Hepatocyte (in vitro differentiated cells): ENCODE results near the gene AK5. TPM values are rescaled to one million over a fixed set of nuclear protein-coding genes. Genes with fewer than 3 reads are reported as not detected.

Experiments
- DNase-seq: peaks from one replicate; pipeline ENCODE4 v3.0.0-alpha.2; 2016; ENCODE audit warnings: low spot score
- H2AFZ ChIP-seq: fragments of 200-600 bp; sonication (generic); 2 replicates; pipeline ENCODE4 v1.6.0; 2016; ENCODE audit warnings: antibody characterized with exemption, mild to moderate bottlenecking
- H3K27ac ChIP-seq: fragments of 200-600 bp; sonication (generic); 2 replicates; pipeline ENCODE4 v1.5.1; 2016; ENCODE audit warnings: mild to moderate bottlenecking
- H3K27me3 ChIP-seq: fragments of 200-600 bp; sonication (generic); 2 replicates; pipeline ENCODE4 v1.6.1; 2016
- H3K36me3 ChIP-seq: fragments of 200-600 bp; sonication (generic); replicated peaks from 2 replicates; pipeline ENCODE4 v1.5.1; 2016; ENCODE audit warnings: low read depth; ENCODE audit not compliant: insufficient read depth
- H3K4me1 ChIP-seq: fragments of 200-600 bp; sonication (generic); 2 replicates; pipeline ENCODE4 v1.5.1; 2016; ENCODE audit warnings: mild to moderate bottlenecking, moderate library complexity; ENCODE audit not compliant: insufficient read depth
- H3K4me2 ChIP-seq: fragments of 200-600 bp; sonication (generic); 2 replicates; pipeline ENCODE4 v1.6.0; 2016
- H3K4me3 ChIP-seq: fragments of 200-600 bp; sonication (generic); 2 replicates; pipeline ENCODE4 v1.5.1; 2016; ENCODE audit warnings: mild to moderate bottlenecking
- H3K79me2 ChIP-seq: fragments of 200-600 bp; sonication (generic); 2 replicates; pipeline ENCODE4 v1.6.0; 2017; ENCODE audit warnings: mild to moderate bottlenecking
- H3K9me2 ChIP-seq: fragments of 200-600 bp; sonication (generic); replicated peaks from 2 replicates; pipeline ENCODE4 v1.6.0; 2017; ENCODE audit warnings: mild to moderate bottlenecking; ENCODE audit not compliant: insufficient read depth
- H3K9me3 ChIP-seq: fragments of 200-600 bp; sonication (generic); 2 replicates; pipeline ENCODE4 v1.5.1; 2016; ENCODE audit warnings: low read depth, mild to moderate bottlenecking
- H4K20me1 ChIP-seq: fragments of 200-600 bp; sonication (generic); 2 replicates; pipeline ENCODE4 v1.6.0; 2016; ENCODE audit warnings: mild to moderate bottlenecking; ENCODE audit not compliant: insufficient read depth, poor library complexity, severe bottlenecking
- CTCF ChIP-seq: fragments of 200-600 bp; sonication (generic); IDR thresholded peaks from 2 replicates; pipeline ENCODE4 v1.5.1; 2016; ENCODE audit warnings: antibody characterized with exemption, mild to moderate bottlenecking; ENCODE audit not compliant: poor library complexity
- EZH2 ChIP-seq: fragments of 200-600 bp; sonication (generic); IDR thresholded peaks from 2 replicates; pipeline ENCODE4 v1.6.1; 2016; ENCODE audit warnings: antibody characterized with exemption, mild to moderate bottlenecking, borderline replicate concordance
- EZH2phosphoT487 ChIP-seq: fragments of 200-600 bp; sonication (generic); IDR thresholded peaks from one replicate; pipeline ENCODE4 v1.6.1; 2018; ENCODE audit warnings: antibody characterized with exemption, mild to moderate bottlenecking, low read depth, moderate library complexity; ENCODE audit not compliant: unreplicated experiment, severe bottlenecking
- WGBS: methylation state at CpG from one replicate; pipeline ENCODE4 v1.1.6; 2016; ENCODE audit warnings: low lambda C conversion rate; ENCODE audit errors: missing lambda C conversion rate; 5-methylcytosine and 5-hydroxymethylcytosine counted together
- polyA plus RNA-seq: library from polyadenylated mRNA; unstranded; fragments of >200 nt; fragmentation: Nextera tagmentation; extraction: Ambion mirVana; gene quantifications from 2 replicates; pipeline ENCODE4 v1.2.1, GENCODE V29; 2016
- total RNA-seq: library from RNA; depleted of rRNA; stranded (reverse); fragments of >200 nt; gene quantifications from 2 replicates; pipeline ENCODE4 v1.2.3, GENCODE V29; 2014

Gene AK5
- total and polyA plus RNA-seq, 2 experiments from 2014 or later = 0.05 TPM; not detected in 1

DNA sequence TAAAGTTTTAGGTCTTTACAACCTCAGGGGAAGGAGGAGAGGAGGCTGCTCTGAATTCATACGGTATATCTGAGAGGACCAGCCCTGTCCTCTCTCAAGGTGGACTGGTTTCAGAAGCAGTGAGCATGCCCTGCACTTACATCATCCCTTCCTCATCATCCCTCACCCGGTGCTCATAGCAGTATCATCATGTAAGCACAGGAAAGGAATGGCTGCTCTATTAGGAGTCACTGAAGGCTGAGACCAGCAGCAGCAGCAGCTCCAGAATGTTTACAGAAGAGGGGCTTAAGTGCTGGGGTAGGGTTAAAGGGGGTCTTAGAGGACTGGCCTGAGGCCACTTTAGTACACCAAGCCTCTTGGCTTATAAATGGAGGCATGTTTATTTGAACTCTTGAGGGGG, 185.9 kb downstream of the AK5 start:
- no peaks in the 10 kb centered on the region for H4K20me1 ChIP-seq
- no peaks in the 10 kb centered on the region for H3K36me3 ChIP-seq
- no peak overlapping the region for H3K4me3 ChIP-seq
- no peaks in the 10 kb centered on the region for H3K79me2 ChIP-seq
- DNase-seq = no peak
- H3K9me2 ChIP-seq = no peaks in the 10 kb centered on the region
- TF ChIP-seq CTCF (no peak), EZH2 (no peak), EZH2phosphoT487 (no peak)
- WGBS = 55% methylated on average over 2 of the region's 2 CpGs
- H3K4me2 ChIP-seq = no peak overlapping the region
- H2AFZ ChIP-seq = no peak overlapping the region
- H3K27me3 ChIP-seq = no peaks in the 10 kb centered on the region
- H3K9me3 ChIP-seq = no peaks in the 10 kb centered on the region
- peaks cover 10% of the 10 kb centered on the region for H3K4me1 ChIP-seq
- H3K27ac ChIP-seq = peak overlapping the region; percentile 10

GRCh38 chr1:77468257-77468948, 186.6 kb downstream of the AK5 start:
- no peaks in the 10 kb centered on the region for H3K79me2 ChIP-seq
- H3K27ac ChIP-seq = peak overlapping the region; percentile 10
- H3K27me3 ChIP-seq = no peaks in the 10 kb centered on the region
- DNase-seq = no peak
- H4K20me1 ChIP-seq = no peaks in the 10 kb centered on the region
- H3K36me3 ChIP-seq = no peaks in the 10 kb centered on the region
- H3K9me2 ChIP-seq = no peaks in the 10 kb centered on the region
- WGBS = 38% methylated on average over 4 of the region's 4 CpGs
- H3K4me2 ChIP-seq = no peak overlapping the region
- H3K4me3 ChIP-seq = no peak overlapping the region
- no peak overlapping the region for H2AFZ ChIP-seq
- no peaks in the 10 kb centered on the region for H3K9me3 ChIP-seq
- H3K4me1 ChIP-seq = peaks cover 10% of the 10 kb centered on the region
- TF ChIP-seq EZH2phosphoT487 (no peak), EZH2 (no peak), CTCF (no peak)

DNA sequence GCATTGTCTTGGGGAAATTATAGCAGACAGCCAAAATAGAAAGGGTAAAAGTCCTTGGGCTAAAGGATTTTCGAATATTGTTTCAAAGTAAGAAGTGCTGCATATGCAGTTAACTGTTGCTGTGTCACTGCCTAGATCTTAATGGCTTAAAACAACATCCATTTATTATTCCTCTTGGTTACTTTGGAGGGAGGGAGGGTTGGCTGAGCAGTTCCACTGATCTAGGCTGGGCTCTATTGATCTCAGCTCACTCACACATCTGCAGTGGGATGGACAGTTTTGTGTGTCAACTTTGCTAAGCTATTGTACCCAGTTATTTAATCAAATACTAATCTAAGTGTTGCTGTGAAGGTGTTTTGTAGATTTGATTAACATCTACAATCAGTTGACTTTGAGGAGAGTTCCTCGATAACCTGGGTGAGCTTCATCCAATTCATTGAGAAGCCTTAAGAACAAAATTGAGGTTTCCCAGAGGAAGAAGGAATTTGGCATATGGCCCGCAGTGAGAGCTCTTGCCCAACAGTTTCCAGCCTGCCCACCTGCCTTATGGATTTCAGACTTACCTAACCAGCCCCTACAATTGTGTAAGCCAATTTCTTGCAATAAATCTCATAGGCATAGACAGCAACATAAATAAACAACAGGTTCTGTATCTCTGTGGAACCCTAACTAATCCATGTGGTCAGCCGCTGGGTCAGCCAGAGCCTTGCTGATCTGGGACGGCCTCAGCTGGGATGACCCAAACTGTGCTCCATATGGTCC, 187.3 kb downstream of the AK5 start:
- no peaks in the 10 kb centered on the region for H3K9me3 ChIP-seq
- no peak overlapping the region for H3K4me3 ChIP-seq
- H2AFZ ChIP-seq = no peak overlapping the region
- H3K4me2 ChIP-seq = no peak overlapping the region
- H3K27ac ChIP-seq = peak overlapping the region; percentile 3
- DNase-seq = no peak
- H3K9me2 ChIP-seq = no peaks in the 10 kb centered on the region
- H4K20me1 ChIP-seq = no peaks in the 10 kb centered on the region
- H3K36me3 ChIP-seq = no peaks in the 10 kb centered on the region
- no peaks in the 10 kb centered on the region for H3K79me2 ChIP-seq
- TF ChIP-seq EZH2phosphoT487 = no peak
- TF ChIP-seq EZH2 = no peak
- no peak for TF ChIP-seq CTCF
- WGBS = 76% methylated on average over 5 of the region's 5 CpGs
- H3K27me3 ChIP-seq = no peaks in the 10 kb centered on the region
- H3K4me1 ChIP-seq = peaks cover 10% of the 10 kb centered on the region
